Vagina (tissue), 2 donors: ENCODE results near the gene ENPP7.

Experiments used
- POLR2A ChIP-seq, 2 donors: fragments of 450-650 bp; IDR thresholded peaks; one replicate each; pipeline ENCODE4 v1.6.1; 2017; ENCODE audit warnings: antibody characterized with exemption in 2 of 2, mild to moderate bottlenecking in 2 of 2, moderate library complexity in 2 of 2
- TF ChIP-seq, protein P1 (sequence below), 3 experiments: fragments of 450-650 bp in 2 of 3; fragments of 200-600 bp in 1 of 3; sonication (generic) in 1 of 3; IDR thresholded peaks; one replicate each; pipeline ENCODE4 v1.5.1; 2017 to 2019; ENCODE audit warnings: antibody characterized with exemption in 3 of 3, mild to moderate bottlenecking in 2 of 3, moderate library complexity in 2 of 3

DNA sequence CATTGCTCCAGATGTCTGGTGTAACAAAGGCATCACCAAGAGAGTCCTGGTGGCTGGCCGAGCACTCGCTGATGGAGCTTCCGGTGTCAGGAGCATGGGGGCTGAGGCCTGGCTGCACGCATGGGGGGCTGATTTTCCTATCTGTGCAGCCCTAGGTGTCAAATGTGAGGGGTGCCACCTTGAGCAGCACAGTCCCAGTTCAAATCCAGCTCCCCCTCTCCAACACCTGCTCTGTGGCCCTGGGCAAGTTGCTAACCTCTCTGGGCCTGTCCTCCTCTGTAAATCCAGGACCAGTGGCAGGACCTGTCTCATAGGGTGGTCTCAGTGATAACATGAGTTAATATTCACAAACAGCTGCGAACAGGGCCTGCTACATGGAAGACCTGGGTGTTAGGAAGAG lies 12.9 kb downstream of the ENPP7 start:
- TF ChIP-seq POLR2A (IDR thresholded peaks at IDR 0.05) = no peak
- TF ChIP-seq, protein P1, sequence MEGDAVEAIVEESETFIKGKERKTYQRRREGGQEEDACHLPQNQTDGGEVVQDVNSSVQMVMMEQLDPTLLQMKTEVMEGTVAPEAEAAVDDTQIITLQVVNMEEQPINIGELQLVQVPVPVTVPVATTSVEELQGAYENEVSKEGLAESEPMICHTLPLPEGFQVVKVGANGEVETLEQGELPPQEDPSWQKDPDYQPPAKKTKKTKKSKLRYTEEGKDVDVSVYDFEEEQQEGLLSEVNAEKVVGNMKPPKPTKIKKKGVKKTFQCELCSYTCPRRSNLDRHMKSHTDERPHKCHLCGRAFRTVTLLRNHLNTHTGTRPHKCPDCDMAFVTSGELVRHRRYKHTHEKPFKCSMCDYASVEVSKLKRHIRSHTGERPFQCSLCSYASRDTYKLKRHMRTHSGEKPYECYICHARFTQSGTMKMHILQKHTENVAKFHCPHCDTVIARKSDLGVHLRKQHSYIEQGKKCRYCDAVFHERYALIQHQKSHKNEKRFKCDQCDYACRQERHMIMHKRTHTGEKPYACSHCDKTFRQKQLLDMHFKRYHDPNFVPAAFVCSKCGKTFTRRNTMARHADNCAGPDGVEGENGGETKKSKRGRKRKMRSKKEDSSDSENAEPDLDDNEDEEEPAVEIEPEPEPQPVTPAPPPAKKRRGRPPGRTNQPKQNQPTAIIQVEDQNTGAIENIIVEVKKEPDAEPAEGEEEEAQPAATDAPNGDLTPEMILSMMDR (IDR thresholded peaks at IDR 0.05) = no peak
